ENCODE results near the gene PDE3A.

DNA sequence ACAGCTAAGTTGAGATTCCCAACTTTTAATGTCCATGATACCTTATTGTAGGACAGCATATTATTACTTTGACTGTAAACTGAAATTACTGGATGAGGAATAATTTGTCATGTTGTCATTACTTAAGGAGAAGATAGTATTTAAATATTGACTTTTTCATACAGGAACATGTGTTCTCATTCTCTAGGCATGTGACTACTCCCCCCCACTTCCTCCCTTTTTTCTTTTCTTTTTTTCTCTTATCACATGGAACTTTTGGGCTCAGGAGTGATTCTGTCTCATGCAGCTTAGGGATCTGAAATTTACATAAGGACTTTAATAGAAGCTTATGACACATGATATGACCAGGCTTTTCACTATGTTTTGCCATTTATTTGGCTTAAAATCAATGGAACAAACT lies 199.1 kb downstream of the PDE3A start:
- TF ChIP-seq CEBPB (IDR thresholded peaks at IDR 0.05; ENCODE audit: low read depth, low read length) (no peak), SMC3 (IDR thresholded peaks at IDR 0.05; ENCODE audit: low read depth, low read length) (no peak), MAZ (IDR thresholded peaks at IDR 0.05; ENCODE audit: borderline replicate concordance, low read depth, low read length) (no peak), POLR2A (IDR thresholded peaks at IDR 0.05; ENCODE audit: low read depth, low read length) (no peak), RAD21 (IDR thresholded peaks at IDR 0.05; ENCODE audit: low read length) (no peak), RCOR1 (IDR thresholded peaks at IDR 0.05; ENCODE audit: insufficient replicate concordance, low read length) (no peak), FOS (IDR thresholded peaks at IDR 0.05; ENCODE audit: low read depth, low read length) (no peak), CHD1 (IDR thresholded peaks at IDR 0.05; ENCODE audit: low read depth, low read length) (no peak), BHLHE40 (IDR thresholded peaks at IDR 0.05; ENCODE audit: low read depth, low read length) (no peak), MAFK (IDR thresholded peaks at IDR 0.05; ENCODE audit: low read depth, low read length) (no peak)
- TF ChIP-seq, protein P1, sequence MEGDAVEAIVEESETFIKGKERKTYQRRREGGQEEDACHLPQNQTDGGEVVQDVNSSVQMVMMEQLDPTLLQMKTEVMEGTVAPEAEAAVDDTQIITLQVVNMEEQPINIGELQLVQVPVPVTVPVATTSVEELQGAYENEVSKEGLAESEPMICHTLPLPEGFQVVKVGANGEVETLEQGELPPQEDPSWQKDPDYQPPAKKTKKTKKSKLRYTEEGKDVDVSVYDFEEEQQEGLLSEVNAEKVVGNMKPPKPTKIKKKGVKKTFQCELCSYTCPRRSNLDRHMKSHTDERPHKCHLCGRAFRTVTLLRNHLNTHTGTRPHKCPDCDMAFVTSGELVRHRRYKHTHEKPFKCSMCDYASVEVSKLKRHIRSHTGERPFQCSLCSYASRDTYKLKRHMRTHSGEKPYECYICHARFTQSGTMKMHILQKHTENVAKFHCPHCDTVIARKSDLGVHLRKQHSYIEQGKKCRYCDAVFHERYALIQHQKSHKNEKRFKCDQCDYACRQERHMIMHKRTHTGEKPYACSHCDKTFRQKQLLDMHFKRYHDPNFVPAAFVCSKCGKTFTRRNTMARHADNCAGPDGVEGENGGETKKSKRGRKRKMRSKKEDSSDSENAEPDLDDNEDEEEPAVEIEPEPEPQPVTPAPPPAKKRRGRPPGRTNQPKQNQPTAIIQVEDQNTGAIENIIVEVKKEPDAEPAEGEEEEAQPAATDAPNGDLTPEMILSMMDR (conservative IDR thresholded peaks at IDR 0.05; ENCODE audit: low read depth, low read length): no peak

Data from IMR-90 (cell line).